IPS-NIHi7 (cell line): Measurements from ENCODE around the gene ABCA9.
"Not testable (repeated sequence)": the region's sequence is repeated elsewhere in the genome, so short reads cannot be mapped to it uniquely, and the experiment has no call there.

Experiments
- DNase-seq: peaks from one replicate; pipeline ENCODE4 v3.0.0; 2012; ENCODE audit warnings: mixed read lengths; ENCODE audit errors: extremely low spot score

The ABCA9 gene, protein sequence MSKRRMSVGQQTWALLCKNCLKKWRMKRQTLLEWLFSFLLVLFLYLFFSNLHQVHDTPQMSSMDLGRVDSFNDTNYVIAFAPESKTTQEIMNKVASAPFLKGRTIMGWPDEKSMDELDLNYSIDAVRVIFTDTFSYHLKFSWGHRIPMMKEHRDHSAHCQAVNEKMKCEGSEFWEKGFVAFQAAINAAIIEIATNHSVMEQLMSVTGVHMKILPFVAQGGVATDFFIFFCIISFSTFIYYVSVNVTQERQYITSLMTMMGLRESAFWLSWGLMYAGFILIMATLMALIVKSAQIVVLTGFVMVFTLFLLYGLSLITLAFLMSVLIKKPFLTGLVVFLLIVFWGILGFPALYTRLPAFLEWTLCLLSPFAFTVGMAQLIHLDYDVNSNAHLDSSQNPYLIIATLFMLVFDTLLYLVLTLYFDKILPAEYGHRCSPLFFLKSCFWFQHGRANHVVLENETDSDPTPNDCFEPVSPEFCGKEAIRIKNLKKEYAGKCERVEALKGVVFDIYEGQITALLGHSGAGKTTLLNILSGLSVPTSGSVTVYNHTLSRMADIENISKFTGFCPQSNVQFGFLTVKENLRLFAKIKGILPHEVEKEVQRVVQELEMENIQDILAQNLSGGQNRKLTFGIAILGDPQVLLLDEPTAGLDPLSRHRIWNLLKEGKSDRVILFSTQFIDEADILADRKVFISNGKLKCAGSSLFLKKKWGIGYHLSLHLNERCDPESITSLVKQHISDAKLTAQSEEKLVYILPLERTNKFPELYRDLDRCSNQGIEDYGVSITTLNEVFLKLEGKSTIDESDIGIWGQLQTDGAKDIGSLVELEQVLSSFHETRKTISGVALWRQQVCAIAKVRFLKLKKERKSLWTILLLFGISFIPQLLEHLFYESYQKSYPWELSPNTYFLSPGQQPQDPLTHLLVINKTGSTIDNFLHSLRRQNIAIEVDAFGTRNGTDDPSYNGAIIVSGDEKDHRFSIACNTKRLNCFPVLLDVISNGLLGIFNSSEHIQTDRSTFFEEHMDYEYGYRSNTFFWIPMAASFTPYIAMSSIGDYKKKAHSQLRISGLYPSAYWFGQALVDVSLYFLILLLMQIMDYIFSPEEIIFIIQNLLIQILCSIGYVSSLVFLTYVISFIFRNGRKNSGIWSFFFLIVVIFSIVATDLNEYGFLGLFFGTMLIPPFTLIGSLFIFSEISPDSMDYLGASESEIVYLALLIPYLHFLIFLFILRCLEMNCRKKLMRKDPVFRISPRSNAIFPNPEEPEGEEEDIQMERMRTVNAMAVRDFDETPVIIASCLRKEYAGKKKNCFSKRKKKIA (N-terminal part only)

DNA sequence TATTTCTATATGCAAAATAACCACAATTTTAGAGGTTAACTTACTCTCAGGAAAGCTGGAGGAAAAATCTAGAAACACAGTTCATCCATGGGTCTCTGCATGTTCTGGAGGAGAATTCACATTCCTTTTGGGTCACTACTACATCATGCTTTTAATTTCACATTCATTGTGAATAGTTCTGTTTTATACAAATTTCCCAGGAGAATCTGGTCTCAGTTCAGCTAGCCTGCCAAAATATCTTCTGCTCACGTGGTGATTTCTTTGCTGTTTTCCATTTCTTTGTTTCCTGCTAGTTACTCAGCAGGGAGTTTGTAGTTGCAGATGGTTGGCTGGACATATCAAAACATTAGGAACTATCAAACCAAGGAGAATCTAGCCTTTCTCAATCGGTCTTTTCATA lies at the start of gene ABCA9:
Gene ABCA9 (minus strand): TSS at position 106 of the 400 bp plus-strand sequence. CDS start 9,801 bp downstream, outside the sequence.
- no peak for DNase-seq

DNA sequence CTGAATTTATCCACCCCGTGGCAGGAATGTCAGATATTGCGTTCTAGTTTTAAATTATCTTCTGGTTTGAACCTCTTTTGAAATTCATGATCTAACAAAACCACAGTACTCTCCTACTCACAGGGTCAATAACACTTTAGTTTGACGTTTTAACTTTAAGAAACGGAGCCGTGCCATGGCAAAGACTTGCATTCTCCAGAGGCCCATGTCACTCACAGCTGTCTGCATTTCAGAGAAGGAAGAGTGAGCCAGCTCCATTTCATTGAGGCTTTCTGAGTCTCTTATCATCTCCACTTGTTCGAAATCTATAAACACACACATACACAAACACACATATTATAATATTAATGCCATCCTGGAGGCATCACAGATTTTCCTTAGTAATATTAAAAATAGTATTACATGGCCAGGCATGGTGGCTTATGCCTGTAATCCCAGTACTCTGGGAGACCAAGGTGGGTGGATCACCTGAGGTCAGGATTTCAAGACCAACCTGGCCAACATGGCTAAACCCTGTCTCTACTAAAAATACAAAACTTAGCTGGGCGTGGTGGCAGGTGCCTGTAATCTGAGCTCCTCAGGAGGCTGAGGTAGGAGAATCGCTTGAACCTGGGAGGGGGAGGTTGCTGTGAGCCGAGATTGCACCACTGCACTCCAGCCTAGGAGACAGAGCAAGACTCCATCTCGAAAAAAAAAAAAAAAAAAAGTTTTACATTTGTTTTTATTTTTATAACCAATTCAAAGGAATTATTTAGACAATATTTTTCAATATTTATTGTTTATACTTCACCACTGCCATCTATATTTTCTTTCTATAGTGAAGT lies 45.4 kb upstream of the ABCA9 start:
- no peak for DNase-seq

DNA sequence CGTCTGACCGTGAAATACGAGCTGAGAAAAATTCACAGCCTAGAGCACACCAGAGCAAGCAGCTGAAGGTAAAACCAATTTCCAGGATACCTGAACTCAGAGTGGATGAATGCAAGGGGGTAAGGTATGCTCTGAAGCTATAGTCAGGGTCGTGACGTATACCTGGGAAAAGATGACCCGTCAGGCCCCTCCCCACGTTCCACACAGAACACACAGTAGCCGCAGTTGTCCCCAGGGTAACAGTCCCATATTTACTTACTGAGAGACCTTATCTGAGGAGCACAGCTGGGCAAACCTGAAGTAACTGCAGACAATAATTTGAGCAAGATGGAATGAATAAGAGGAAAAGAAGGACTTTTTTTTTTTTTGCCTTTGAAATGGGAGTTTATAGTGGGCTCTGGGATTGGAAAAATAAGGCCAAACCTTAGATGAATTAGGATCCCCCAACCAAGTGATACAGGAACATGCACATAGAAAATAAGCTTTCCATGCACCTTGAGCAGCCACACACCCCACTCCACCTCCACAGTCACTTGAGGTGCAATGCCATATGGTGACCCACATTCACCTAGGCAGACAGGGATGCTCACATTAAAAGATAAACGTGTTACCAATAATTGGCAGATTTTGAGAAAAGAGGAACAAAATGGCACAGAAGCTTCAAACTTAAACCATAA lies 43.0 kb upstream of the ABCA9 start:
- no peak for DNase-seq

DNA sequence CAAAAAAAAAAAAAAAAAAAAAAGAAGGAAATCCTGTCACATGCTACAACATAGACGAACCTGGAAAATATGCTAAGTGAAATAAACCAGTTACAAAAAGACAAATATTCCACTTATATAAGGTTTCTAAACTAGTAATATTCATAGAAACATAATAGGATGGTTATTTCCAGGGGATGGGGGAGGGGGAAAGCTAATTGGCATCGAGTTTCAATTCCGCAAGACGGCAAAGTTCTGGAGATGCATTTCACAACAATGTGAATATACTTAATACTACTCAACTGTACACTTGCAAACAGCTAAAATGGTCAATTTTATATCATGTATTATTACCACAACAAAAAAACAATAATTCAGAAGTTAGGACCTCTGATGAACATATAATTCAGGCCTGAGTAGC lies 37.9 kb upstream of the ABCA9 start:
- DNase-seq, result no peak

DNA sequence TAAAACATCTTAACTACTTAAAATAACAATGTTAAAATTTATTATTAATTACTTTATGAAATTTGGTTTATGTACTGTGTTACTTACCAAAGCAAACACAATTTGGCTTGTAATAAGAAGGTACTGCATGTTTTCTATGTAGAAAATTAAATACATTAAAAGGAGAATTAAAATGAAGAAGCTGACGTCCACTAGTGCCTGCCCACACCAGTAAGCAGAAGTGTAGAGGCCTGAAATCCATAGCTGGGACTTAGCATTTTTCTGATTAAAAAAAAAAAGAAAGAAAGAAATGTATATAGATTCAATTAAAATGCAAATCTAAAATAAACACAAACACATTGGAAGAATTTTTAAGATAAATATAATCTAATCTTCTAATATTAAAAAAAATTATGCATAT lies 35.8 kb upstream of the ABCA9 start:
- DNase-seq, result no peak

DNA sequence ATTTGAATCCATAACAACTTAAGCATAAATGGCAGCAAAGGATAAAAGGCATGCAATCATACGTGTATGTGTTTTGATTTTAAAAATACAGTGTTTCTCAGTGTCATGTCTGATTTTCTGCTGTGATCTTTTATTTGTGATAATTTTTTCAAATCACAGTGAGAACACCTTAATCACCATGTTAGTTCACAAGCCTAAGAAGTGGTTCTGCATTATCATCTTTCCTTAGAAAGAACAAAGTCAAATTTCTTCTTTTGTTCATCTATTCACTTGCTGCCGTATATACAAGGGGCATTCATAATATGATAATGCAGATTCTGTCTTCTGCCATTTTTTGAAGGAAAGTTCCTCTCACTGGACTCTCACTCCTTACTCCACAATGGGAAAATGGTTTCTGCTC lies 33.3 kb upstream of the ABCA9 start:
- no peak for DNase-seq

DNA sequence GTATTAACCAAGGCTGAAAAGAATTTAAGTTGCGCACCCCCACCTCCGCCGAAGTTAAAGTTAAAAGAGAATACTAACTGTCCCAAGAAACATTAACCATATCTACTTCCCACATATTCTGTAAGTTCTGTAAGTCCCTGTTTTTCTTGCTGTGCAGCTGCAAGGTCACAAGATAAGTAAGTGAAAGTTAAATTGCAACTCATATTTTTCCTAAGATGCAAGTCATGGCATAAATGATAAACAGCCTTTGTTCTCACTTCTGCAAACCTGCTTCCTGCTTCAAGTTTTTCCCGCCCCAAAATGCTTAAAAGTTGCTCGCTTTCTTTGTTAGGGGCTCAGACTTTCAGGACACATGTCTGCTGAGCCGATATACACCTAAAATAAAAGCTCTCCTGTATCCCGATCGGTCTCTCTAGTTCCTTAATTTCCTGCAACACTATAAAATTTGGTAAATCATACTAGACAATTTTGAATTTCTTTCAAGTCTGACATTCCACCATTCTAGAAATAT lies 32.6 kb upstream of the ABCA9 start:
- DNase-seq, result no peak

DNA sequence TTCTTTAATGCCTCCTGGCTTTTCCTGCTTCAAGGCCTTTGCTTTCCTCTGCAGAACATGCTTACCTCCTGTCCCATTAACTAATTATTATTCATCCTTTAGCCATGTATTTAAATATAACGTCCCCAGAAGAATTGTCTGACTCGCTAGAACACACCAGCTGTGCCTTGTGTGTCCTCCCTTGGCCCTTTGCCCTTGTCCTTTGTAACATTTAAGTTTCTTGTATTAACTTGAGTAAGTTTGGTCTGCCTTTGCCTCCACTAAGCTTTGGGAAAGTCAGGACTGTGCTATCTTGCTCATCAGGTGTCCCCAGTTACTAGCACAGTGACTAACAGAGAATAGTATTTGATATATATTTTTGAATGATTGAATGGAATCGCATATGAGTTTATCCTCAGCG lies 29.6 kb upstream of the ABCA9 start:
- no peak for DNase-seq

DNA sequence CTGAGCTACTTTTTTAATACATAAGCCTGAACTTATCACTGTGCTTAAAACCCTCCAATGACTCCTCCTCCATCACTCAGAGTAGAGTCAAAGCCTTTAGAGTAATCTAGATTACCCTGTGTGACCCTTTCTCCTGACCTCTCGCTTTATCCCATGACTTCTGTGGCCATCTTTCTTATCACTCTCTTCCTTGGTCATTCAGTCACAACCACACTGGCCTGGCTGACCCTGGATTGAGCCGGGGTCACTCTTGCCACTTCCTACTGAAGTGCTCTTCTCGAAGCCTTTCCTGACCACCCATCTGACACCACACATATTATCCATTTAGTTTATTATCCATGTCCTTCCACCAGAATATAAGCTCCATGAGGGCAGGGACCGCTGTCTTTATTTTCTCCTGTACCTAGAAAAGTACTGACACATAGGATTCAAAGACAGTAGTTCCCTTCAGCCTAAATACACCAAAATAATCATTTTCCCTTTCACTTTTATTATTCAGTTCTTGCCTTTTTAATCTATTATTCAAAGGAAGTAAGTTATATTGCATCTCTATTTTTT lies 28.0 kb upstream of the ABCA9 start:
- DNase-seq, result no peak

DNA sequence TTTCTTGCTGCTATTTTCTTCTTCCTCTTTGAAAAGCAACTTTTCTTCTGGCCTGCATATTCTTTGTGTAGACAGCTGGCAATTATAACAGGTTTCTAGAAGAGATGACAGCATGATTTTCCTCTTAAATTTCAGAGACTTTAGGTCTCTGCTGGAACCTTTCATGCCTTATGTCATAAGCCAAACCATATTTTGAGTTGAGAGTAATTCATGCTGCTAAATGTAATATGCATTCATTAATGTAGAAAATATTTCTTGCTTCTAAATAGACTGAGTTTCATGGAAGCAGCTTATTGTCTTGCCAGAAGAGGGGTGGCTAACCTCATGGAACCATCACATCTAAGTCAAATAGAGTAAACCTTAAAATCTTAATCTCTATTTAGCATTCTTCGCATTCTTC lies 25.9 kb upstream of the ABCA9 start:
- DNase-seq, result no peak

DNA sequence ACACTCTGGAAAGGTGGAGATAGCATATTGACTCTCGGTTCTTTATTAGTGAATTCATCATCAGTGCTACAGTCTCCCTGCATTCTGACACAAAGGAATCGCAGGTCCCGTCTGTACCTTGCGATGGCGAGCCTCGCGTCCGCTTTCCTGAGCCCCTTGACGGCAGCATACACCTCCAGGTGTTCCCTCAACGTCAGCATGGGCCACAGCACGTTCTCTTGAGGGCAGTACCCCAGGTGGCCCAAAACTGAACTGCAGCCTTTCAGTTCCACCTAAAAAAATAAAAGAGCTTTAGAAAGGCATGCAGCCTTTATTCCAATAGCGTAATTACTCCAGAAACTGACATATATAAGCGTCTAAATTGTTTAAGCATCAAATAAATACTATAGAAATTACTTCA lies 24.2 kb upstream of the ABCA9 start:
- peak; percentile 78 for DNase-seq

DNA sequence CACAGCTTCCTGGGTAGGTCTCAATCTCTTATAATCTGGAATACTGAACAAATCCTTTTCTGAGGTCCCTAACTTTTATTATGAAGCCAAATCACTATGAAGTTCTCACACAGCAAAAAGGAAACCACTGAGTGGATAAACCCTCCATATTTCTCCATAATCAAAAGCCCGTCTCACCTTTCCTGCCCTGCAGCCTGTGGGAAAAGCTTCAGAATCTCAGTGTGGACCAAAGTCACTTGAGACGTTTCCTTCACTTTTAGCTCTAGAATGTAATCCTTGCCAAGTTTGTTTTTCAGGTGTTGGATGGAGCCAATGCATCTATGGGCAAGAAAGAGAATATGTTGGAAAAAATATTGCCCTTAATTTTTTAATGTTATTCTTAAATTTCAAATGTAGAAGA lies 22.0 kb upstream of the ABCA9 start:
- no peak for DNase-seq

DNA sequence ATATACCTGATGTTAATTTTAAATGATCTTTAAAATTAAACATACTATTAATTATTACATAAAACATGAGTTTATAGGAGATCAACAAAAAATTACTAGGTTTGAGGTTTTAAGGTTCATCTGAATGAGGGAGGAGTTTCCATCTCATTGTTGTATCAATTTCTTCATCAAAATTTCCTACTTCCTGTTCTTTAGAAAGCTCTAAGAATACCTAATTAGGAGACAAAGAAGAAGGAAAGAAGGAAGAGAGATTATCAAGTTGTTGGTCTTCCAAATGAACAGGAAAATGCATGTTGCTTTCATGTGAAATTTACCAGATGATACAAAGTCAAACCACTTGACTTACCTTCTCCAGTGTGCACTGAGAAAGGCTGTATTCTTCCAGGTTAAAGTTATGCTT lies 18.1 kb upstream of the ABCA9 start:
- DNase-seq, result no peak

DNA sequence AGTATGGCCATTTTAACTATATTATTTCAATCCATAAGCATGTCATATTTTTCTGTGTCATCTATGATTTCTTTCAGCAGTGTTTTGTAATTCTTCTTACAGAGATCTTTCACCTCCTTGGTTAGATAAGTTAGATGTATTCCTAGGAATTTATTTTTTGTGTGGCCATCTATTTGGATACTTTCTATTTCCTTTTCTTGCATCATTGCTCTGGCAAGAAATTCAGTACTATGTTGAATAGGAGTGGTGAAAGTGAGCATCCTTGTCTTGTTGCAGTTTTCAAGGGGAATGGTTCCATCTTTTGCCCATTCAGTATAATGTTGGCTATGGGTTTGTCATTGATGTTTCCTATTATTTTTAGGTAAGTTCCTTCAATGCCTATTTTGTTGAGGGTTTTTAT lies 15.1 kb upstream of the ABCA9 start:
- DNase-seq, result no peak

DNA sequence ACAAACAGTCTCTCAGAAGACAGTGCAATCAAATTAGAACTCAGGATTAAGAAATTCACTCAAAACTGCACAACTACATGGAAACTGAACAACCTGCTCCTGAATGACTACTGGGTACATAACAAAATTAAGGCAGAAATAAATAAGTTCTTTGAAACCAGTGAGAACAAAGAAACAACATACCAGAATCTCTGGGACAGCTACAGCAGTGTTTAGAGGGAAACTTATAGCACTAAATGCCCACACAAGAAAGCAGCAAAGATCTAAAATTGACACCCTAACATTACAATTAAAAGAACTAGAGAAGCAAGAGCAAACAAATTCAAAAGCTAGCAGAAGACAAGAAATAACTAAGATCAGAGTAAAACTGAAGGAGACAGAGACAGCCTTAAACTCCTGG lies 12.7 kb upstream of the ABCA9 start:
- DNase-seq, result not testable (repeated sequence)

DNA sequence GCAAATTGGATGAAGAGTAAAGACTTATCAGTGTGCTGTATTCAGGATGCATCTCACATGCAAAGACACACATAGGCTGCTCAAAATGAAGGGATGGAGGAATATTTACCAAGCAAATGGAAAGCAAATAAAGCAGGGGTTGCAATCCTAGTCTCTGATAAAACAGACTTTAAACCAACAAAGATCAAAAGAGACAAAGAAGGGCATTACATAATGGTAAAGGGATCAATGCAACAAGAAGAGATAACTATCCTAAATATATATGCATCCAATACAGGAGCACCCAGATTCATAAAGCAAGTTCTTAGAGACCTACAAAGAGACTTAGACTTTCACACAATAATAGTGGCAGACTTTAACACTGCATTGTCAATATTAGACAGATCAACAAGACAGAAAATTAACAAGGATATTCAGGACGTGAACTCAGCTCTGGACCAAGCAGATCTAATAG lies 12.1 kb upstream of the ABCA9 start:
- not testable (repeated sequence) for DNase-seq

DNA sequence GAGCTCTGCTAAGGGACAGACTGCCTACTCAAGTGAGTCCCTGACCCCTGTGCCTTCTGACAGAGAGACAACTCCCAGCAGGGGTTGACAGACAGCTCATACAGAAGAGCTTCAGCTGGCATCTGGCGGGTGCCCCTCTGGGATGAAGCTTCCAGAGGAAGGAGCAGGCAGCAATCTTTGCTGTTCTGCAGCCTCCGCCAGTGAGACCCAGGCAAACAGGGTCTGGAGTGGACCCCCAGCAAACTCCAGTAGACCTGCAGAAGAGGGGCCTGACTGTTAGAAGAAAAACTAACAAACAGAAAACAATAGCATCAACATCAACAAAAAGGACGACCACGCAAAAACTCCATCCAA lies 10.5 kb upstream of the ABCA9 start:
- DNase-seq, result not testable (repeated sequence)

DNA sequence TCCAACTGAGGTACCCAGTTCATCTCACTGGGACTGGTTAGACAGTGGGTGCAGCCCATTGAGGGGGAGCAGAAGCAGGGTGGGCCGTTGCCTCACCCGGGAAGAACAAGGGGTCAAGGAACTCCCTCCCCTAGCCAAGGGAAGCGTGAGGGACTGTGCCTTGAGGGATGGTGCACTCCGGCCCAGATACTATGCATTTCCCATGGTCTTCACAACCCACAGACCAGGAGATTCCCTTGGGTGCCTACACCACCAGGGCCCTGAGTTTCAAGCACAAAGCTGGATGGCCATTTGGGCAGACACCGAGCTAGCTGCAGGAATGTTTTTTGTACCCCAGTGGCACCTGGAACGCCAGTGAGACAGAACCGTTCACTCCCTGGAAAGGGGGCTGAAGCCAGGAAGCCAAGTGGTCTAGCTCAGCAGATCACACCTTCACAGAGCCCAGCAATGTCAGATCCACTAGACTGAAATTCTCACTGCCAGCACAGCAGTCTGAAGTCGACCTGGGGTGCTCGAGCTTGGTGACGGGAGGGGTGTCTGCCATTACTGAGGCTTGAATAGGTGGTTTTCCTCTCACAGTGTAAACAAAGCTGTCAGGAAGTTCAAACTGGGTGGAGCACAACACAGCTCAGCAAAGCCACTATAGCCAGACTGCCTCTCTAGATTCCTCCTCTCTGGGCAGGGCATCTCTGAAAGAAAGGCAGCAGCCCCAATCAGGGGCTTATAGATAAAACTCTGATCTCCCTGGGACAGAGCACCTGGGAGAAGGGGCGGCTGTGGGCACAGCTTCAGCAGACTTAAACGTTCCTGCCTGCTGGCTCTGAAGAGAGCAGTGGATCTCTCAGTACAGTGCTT lies 9.9 kb upstream of the ABCA9 start:
- DNase-seq, result not testable (repeated sequence)

DNA sequence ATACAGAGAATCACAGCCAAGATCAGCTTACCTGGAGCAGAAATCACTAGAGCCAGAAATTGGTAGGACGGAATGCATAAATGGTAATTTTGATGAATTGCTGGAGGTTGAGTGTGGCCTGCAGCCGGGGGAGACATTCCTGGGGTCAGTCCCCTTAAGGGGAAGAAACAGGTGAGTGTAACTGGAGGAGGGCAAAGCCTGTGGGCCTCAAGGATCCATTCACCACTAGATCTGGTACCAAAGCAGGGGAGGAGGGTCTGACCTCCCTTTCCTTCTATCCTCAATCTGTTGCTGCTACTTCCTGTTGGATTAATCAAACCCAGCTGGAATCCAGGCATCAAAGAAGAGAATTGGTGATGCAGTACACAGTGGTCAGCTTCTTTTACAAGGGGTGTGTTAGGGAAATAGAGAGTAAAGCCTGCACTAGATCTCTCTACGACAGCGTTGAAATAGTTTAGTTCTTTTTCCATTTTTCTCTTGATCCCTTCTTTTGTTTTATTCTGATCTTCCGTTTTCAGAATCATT lies 8.6 kb upstream of the ABCA9 start:
- DNase-seq, result peak; percentile 17
